Panc1 (cell line): ENCODE measurements around the gene CPT1B.

Experiments
- POLR2AphosphoS5 ChIP-seq: IDR thresholded peaks from 2 replicates; pipeline ENCODE4 v1.6.1; 2012; ENCODE audit warnings: mild to moderate bottlenecking, low read depth, low read length, moderate library complexity
- REST ChIP-seq, 2 experiments: IDR thresholded peaks; 2 replicates each; pipeline ENCODE4 v1.6.1; 2011 to 2012; ENCODE audit warnings: low read depth in 2 of 2, control low read depth in 1 of 2, low read length in 1 of 2, mild to moderate bottlenecking in 1 of 2, moderate library complexity in 1 of 2; ENCODE audit not compliant: insufficient read depth in 1 of 2
- SIN3A ChIP-seq: IDR thresholded peaks from 2 replicates; pipeline ENCODE4 v1.6.1; 2012; ENCODE audit warnings: low read depth, mild to moderate bottlenecking, low read length, moderate library complexity, borderline replicate concordance; ENCODE audit not compliant: insufficient read depth
- TF ChIP-seq, protein P1 (sequence below): fragments of 450-650 bp; IDR thresholded peaks from 2 replicates; pipeline ENCODE4 v1.5.1; 2017; ENCODE audit warnings: mild to moderate bottlenecking

DNA sequence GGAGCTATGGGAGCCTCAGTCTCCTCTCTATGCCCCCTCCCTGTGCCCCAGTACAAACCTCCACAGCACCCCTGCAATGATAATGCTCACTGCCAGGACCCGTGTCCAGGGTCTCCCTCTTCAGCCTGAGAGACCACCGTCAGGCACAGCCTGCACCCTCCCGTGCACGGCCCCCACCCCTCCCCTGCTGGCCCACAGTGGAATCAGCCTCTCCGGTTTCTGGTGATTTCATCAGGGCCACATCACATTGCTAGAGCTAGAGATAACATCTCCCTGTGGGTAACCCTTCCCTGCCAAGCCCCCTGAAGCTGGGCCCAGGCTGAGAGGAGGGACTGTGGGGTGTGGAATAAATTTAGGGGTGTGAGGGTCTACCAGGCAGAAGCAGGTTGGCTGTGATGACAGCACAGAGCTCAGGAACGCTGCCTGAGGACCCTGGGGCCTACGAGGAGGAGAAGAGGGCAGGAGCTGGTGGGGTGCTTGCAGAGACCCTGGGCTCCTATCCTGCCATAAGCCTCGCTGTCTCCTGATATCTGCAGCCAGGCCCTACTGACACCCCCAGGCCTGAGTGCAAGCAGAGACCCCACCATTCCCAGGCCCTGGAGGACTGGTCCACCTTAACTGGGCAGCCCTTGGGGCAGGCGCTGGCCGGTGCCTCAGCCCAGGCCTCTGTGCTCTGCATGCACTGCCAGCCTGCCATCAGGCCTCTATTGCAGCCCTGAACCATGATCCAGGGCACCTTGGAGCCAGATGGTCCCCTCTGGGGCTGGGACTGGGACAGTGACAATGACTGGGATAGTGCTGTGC, 32.5 kb downstream of the CPT1B start, which contains the start of gene KLHDC7B:
- TF ChIP-seq, protein P1, sequence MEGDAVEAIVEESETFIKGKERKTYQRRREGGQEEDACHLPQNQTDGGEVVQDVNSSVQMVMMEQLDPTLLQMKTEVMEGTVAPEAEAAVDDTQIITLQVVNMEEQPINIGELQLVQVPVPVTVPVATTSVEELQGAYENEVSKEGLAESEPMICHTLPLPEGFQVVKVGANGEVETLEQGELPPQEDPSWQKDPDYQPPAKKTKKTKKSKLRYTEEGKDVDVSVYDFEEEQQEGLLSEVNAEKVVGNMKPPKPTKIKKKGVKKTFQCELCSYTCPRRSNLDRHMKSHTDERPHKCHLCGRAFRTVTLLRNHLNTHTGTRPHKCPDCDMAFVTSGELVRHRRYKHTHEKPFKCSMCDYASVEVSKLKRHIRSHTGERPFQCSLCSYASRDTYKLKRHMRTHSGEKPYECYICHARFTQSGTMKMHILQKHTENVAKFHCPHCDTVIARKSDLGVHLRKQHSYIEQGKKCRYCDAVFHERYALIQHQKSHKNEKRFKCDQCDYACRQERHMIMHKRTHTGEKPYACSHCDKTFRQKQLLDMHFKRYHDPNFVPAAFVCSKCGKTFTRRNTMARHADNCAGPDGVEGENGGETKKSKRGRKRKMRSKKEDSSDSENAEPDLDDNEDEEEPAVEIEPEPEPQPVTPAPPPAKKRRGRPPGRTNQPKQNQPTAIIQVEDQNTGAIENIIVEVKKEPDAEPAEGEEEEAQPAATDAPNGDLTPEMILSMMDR, result no peak
- TF ChIP-seq REST (IDR thresholded peaks at IDR 0.05; ENCODE audit: insufficient read depth in 1 of 2, low read depth in 2 of 2, low read length in 1 of 2), result no peak
- TF ChIP-seq POLR2AphosphoS5, result no peak
- no peak for TF ChIP-seq SIN3A
